PC-9 (cell line): ENCODE measurements around the gene PSMD1.

Source experiments
- CTCF ChIP-seq: fragments of 200-600 bp; sonication (generic); conservative IDR thresholded peaks from 2 replicates; pipeline ENCODE4 v1.6.1; 2017; ENCODE audit warnings: mixed run types, antibody characterized with exemption, mild to moderate bottlenecking, moderate library complexity
- EZH2 ChIP-seq: fragments of 200-600 bp; sonication (generic); IDR thresholded peaks from 2 replicates; pipeline ENCODE4 v1.8.0; 2017; ENCODE audit warnings: antibody characterized with exemption, low read depth

GRCh38 chr2:231219289-231219688 lies 162.6 kb downstream of the PSMD1 start:
- TF ChIP-seq CTCF (no peak), EZH2 (no peak)
